ENCODE results near the gene BTBD10.

DNA sequence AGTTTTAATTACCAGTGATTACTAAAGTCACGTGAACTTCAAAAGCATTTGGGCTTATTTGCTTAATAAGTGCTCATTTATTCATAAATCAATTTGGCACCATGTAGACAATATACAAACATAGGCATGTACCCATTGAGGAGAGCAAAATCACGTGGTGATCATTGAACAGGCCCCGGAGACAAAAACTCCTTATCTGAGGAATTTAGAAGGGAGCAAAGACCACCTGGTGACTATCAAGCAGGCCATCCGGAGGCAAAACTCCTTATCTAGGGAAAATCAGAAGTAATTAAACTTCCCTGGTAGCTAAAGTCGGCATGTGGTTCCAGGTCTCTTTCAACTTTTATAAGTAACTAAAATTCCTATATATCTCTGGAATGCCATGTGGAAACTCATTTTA is 5.7 kb upstream of the BTBD10 start:
- TF ChIP-seq RAD21 (CRISPR knock-in tag; IDR thresholded peaks at IDR 0.05) (no peak), FOXA1 (IDR thresholded peaks at IDR 0.05) (no peak), FOXA1 (CRISPR knock-in tag; IDR thresholded peaks at IDR 0.05) (no peak), POLR2A (IDR thresholded peaks at IDR 0.05; ENCODE audit: insufficient read depth in 1 of 2, low read depth in 2 of 2, low read length in 2 of 2) (no peak), KAT8 (CRISPR knock-in tag; IDR thresholded peaks at IDR 0.05) (no peak), KLF16 (CRISPR knock-in tag; IDR thresholded peaks at IDR 0.05) (no peak), POLR2AphosphoS5 (IDR thresholded peaks at IDR 0.05; ENCODE audit: low read depth, low read length) (no peak), ZNF83 (CRISPR knock-in tag; IDR thresholded peaks at IDR 0.05; ENCODE audit: borderline replicate concordance) (no peak), CEBPB (IDR thresholded peaks at IDR 0.05; ENCODE audit: borderline replicate concordance, low read depth, low read length) (no peak)
- TF ChIP-seq, protein P1, sequence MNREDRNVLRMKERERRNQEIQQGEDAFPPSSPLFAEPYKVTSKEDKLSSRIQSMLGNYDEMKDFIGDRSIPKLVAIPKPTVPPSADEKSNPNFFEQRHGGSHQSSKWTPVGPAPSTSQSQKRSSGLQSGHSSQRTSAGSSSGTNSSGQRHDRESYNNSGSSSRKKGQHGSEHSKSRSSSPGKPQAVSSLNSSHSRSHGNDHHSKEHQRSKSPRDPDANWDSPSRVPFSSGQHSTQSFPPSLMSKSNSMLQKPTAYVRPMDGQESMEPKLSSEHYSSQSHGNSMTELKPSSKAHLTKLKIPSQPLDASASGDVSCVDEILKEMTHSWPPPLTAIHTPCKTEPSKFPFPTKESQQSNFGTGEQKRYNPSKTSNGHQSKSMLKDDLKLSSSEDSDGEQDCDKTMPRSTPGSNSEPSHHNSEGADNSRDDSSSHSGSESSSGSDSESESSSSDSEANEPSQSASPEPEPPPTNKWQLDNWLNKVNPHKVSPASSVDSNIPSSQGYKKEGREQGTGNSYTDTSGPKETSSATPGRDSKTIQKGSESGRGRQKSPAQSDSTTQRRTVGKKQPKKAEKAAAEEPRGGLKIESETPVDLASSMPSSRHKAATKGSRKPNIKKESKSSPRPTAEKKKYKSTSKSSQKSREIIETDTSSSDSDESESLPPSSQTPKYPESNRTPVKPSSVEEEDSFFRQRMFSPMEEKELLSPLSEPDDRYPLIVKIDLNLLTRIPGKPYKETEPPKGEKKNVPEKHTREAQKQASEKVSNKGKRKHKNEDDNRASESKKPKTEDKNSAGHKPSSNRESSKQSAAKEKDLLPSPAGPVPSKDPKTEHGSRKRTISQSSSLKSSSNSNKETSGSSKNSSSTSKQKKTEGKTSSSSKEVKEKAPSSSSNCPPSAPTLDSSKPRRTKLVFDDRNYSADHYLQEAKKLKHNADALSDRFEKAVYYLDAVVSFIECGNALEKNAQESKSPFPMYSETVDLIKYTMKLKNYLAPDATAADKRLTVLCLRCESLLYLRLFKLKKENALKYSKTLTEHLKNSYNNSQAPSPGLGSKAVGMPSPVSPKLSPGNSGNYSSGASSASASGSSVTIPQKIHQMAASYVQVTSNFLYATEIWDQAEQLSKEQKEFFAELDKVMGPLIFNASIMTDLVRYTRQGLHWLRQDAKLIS (CRISPR knock-in tag; IDR thresholded peaks at IDR 0.05) = no peak

All from HepG2 (cell line).